ENCODE measurements around the gene TAOK1. TPM values are rescaled to one million over a fixed set of nuclear protein-coding genes. Genes with fewer than 3 reads are reported as not detected.
"Not testable (repeated sequence)": the region's sequence is repeated elsewhere in the genome, so short reads cannot be mapped to it uniquely, and the experiment has no call there.

TAOK1 gene
- total RNA-seq, 1 experiment from 2014 or later, result 42.5 TPM

- no peak for DNase-seq (ENCODE audit: low read depth)
Measured at GRCh38 chr17:29546085-29546484, 155.9 kb downstream of the TAOK1 start.

- no peak for DNase-seq (ENCODE audit: low read depth)
Measured at GRCh38 chr17:29546830-29547229, 156.7 kb downstream of the TAOK1 start.

- no peak for DNase-seq (ENCODE audit: low read depth)
Measured at GRCh38 chr17:29549177-29549923, 159.2 kb downstream of the TAOK1 start.

- DNase-seq (ENCODE audit: low read depth), result no peak
Measured at GRCh38 chr17:29555840-29556239, 165.7 kb downstream of the TAOK1 start.

GRCh38 chr17:29557085-29557738, 167.0 kb downstream of the TAOK1 start:
- peak; percentile 12 for DNase-seq (ENCODE audit: low read depth)

- no peak for DNase-seq (ENCODE audit: low read depth)
Measured at GRCh38 chr17:29557739-29558116, 167.6 kb downstream of the TAOK1 start.

- DNase-seq (ENCODE audit: low read depth), result not testable (repeated sequence)
Measured at GRCh38 chr17:29558139-29558538, 168.0 kb downstream of the TAOK1 start.

GRCh38 chr17:29559640-29560039, 169.5 kb downstream of the TAOK1 start:
- no peak for DNase-seq (ENCODE audit: low read depth)

- DNase-seq (ENCODE audit: low read depth), result no peak
Measured at GRCh38 chr17:29560316-29560715, 170.2 kb downstream of the TAOK1 start.

- no peak for DNase-seq (ENCODE audit: low read depth)
Measured at GRCh38 chr17:29561554-29562517, 171.7 kb downstream of the TAOK1 start.

GRCh38 chr17:29562615-29563014, 172.5 kb downstream of the TAOK1 start:
- DNase-seq (ENCODE audit: low read depth), result no peak

GRCh38 chr17:29563816-29564215, 173.7 kb downstream of the TAOK1 start:
- peak; percentile 41 for DNase-seq (ENCODE audit: low read depth)

- no peak for DNase-seq (ENCODE audit: low read depth)
Measured at GRCh38 chr17:29565643-29566472, 175.7 kb downstream of the TAOK1 start.

GRCh38 chr17:29566473-29567303, 176.5 kb downstream of the TAOK1 start, which contains the start of gene ABHD15:
Gene ABHD15, minus strand, starts transcription at chr17:29567037. Its CDS starts 71 bp downstream, at chr17:29566966.
- peak; percentile 61 for DNase-seq (ENCODE audit: low read depth)

- DNase-seq (ENCODE audit: low read depth), result no peak
Measured at GRCh38 chr17:29567304-29567553, 177.1 kb downstream of the TAOK1 start.

- DNase-seq (ENCODE audit: low read depth), result peak; percentile 65
Measured at GRCh38 chr17:29567554-29568330, 177.6 kb downstream of the TAOK1 start.

GRCh38 chr17:29568331-29569244, 178.4 kb downstream of the TAOK1 start, which contains the start of gene TP53I13:
Gene TP53I13, plus strand, starts transcription at chr17:29568701. Its CDS starts 58 bp downstream, at chr17:29568759.
- DNase-seq (ENCODE audit: low read depth), result peak; percentile 83

GRCh38 chr17:29569245-29569950, 179.2 kb downstream of the TAOK1 start:
- peak; percentile 49 for DNase-seq (ENCODE audit: low read depth)
